Fibroblast of skin of left biceps (primary cell): ENCODE measurements around the gene S100A5.
"Not testable (repeated sequence)": the region's sequence is repeated elsewhere in the genome, so short reads cannot be mapped to it uniquely, and the experiment has no call there.

Source experiments
- DNase-seq, 2 experiments: peaks; one replicate each; pipeline ENCODE4 v3.0.0-alpha.2; 2013; ENCODE audit warnings: low read depth in 2 of 2

The S100A5 gene

DNA sequence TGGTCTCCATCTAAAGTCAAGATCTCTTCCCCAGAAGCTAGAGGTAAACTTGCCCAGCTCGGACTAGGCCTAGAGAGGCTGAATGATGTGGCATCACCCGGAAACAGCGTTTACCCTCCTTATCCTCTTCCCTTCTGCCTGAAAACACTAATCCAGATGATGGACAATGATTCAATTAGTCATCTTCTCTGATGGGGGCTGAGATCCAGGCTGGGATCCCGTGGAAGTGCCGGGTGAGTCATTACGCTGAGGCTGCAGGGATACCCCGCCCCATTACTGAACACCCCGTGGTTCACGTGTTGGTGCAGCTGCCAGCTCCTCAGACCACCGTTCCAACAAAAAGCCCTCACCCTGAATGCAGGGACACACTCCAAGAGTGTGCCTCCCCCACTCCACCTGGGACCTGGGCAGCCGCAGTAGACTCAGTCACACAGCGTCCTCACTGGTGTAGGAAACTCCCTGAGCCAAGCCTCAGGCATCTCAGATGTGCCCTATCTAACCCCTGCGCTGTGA lies 7.0 kb downstream of the S100A5 start:
- peak; percentile 76 to 78 for DNase-seq

DNA sequence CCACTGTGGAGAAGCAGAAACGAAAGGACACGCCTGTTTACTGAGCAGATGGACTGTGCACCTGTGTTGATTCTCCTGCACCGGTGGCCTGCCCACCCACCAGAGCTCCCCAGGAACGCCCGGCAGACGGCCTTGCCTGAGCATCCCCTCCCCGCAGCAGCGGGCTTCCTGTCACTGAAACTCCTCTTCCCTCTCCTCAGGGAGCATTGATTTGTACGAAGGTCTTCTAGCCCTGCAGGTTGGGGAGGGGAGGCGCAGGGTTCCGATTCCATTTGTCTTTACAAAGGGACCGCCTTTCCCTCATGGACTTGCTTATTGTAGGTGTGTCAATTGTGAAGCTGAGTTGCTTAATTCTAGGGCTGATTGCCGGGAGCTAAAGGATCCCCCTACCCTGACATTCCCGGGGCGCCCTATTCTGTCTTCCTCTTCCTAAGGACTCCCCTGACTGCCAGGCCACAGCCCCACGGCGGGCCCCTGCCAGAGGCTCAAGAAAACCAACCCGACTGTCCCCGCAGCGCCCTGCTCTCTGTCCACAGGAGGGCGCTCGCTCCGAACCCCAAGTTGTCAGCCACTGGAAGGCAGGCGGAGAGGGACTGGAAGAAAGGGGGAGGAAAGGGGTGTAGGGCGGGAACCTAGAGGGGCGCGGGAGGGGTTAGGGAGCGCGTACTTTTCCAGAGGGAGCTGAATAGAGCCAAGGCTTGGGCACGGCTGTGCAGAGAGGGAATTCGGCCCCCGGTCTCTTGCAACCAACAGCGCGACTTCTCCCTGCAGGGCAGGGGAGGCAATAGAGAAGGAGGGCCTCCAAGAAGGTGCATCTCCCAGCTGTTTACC lies 7.8 kb downstream of the S100A5 start:
- DNase-seq, result peak; percentile 70 to 71

GRCh38 chr1:153532181-153532580 lies 8.6 kb downstream of the S100A5 start:
- no peak for DNase-seq

DNA sequence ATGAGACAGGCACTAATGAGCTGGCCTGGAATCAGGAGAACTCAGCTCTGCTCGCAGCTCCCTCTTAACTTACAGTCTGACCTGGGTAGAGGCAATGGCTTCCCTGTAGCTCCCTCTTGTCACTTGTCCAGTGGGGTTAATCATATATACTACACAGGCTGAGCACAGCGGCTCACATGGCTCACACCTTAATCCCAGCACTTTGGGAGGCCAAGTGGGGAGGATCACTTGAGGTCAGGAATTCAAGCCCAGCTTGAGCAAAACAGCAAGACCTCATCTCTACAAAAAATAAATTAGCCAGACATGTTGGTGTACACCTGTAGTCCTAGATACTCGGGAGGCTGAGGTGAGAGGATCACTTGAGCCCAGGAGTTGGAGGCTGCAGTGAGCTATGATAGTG lies 9.1 kb downstream of the S100A5 start:
- DNase-seq, result no peak

DNA sequence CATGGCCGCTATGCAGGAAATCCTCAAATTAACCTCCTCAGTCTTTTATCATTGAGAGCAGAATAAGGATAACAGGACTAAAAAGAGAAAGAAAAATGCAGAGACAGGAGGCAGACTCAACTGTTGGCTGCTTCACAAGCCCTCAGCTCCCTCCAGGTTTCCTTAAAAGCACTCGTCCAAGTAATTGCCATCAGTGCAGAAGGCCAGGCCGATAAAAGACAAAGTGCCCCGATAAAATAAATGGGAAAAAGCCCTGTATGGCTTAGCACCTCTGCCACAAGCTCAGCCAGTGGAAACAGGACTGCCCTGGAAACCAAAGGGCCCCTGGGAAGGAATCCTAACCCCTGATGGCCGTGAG lies 13.1 kb downstream of the S100A5 start:
- no peak for DNase-seq

DNA sequence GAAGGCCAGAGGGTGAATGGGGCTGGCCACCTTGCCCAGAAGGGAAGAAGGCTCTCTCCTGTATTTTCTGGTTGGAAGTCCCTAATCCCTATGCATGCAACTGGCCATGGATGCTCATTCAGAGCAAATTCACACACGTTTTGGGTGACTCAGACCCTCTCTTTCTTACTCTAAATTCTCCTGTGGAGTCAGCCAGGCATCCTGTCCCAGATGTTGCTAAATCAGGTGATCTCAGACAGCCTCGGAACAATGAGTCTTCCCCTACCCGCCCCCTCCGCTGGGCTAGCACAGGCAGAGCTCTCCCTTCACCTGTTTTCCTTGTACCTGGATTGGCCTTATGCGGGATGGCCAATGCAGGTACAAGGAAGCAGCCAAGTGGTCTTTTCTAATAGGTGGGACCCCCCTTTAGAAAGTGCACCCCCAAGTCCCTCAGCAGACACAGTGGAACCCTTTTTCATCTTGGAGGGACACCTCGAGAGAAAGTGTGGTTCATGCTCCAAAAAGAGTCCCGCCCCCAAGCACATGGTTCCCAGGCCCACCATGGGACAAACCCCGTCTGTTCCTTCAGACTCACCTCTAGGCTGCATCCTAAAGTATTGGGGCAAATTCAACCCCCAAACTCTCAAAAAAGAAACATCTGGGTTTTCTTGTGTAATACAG lies 13.6 kb downstream of the S100A5 start:
- no peak for DNase-seq

DNA sequence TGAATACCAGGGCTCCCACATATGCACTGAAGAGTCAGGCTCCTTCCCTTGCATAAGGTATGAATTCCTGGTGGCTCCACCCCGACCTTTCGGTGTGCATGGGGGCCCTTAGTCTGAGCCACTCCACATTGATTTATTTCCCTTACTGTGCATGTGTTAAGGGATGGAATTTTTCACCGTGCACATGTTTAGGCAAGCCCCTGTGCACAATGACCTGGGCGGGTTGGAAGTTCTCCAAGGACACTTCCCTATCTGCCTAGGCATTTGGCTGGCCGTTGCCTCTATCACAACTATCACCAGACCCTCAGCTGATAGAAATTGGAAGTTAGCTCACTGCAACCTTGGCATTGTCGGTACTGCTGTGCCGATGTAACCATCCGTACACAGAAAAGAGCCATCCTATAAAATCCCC lies 14.6 kb downstream of the S100A5 start:
- no peak for DNase-seq

DNA sequence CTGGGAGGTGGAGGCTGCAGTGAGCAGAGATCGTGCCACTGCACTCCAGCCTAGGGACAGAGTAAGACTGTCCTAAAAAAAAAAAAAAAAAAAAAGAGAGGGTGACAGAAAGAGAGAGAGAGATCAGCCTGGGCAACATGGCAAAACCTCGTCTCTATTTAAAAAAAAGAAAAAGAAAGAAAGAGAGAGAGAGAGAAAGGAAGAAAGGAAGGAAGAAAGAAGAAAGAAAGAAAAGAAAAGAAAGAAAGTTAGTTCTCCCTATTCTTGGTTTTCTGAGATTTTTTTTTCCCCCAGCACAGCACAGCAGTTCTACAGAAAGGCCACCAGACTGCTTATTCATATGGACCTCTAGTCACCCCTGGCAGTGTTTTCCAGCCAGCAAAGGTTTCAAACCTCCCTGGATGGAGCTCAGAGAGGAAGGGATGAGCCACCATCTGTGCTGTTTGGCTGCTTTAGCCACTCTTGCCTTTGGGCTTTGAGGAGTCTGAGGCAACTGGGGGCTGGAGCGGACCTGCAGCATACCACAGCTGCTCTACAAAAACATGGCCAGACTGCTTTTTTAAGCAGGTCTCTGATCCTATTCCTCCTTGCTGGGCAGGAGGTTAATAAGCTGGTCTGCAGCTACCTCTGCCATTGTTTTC lies 15.5 kb downstream of the S100A5 start:
- no peak for DNase-seq

- DNase-seq, result not testable (repeated sequence)
Observed at GRCh38 chr1:153522353-153523048, 18.2 kb downstream of the S100A5 start.

GRCh38 chr1:153521808-153522207 lies 18.9 kb downstream of the S100A5 start:
- DNase-seq, result not testable (repeated sequence)

DNA sequence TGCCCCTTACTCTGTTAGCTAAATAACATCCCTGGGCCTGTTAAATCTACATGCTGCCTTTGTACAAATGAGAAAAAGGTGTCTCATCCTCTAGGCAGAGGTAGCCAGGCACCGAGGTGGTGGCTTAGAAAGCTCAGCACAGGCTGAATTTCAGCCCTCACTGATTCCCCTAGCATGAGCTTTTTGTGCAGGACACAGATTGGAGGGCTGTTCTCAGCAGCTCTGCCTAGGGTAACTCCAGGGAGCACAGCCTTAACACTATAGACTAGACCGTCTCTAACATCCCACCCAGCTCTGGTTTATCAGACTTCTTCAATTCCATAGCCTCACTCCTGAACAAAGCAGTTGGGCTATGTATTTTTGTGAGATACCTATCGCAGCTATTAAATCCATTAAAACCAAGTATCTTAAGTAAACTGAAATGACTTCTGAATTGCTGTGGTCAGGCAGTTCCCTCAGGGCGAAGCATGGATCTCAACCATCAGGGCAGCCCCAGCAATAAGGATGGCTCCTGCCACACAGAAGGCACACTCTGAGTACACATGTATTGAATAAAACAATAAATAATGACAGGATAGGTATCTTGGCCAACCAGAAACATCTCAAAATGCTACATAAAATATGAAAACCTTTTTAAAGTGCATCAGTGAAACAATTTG lies 19.8 kb downstream of the S100A5 start:
- DNase-seq, result no peak

- DNase-seq, result not testable (repeated sequence)
Observed at GRCh38 chr1:153520137-153520691, 20.5 kb downstream of the S100A5 start.

GRCh38 chr1:153519242-153519641 lies 21.5 kb downstream of the S100A5 start:
- DNase-seq, result no peak

DNA sequence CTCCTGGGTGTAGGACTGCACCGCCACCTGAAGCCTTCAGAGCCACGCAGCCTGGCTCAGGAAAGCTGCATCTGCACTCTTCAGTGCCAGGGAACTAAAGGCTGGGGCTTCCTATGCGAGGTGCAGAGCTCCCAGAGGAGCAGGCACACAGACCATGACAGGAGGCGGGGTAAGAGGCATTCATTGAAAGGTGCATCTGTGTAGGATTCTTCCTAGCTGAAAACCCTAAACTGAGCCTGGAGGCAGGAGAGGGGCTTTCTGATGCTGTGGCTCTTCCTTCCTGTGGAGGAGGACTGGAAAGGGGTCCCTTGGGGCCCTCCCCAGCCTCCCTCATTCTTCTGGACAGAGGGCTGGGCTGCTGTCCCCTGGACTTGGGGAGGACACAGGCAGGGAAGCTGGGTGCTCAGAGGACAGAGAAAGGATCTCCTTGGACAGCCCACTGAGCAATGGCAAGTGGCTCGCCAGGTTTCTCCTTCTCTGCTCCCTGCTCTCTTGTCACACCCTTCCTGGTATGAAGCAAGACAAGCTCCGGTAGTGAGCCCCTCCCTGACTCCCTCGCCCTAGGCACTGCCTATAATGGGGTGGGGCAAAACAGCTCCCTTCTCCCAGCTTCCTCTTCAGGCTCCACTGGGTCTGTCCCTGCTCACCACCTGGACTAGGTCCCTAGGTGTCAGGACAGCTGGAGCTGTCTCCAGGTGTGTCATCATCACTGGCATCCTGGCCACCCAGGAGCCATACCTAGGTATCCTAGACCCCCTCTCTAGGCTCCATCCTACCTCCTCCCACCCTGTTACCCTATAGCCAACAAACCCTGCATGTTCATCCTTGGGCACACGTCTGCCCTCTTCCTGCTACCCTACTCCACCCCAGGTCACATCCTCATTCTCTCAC lies 25.0 kb downstream of the S100A5 start:
- no peak for DNase-seq

- DNase-seq, result no peak
Observed at GRCh38 chr1:153513666-153514065, 27.1 kb downstream of the S100A5 start.

- no peak for DNase-seq
Observed at GRCh38 chr1:153513023-153513422, 27.7 kb downstream of the S100A5 start.

DNA sequence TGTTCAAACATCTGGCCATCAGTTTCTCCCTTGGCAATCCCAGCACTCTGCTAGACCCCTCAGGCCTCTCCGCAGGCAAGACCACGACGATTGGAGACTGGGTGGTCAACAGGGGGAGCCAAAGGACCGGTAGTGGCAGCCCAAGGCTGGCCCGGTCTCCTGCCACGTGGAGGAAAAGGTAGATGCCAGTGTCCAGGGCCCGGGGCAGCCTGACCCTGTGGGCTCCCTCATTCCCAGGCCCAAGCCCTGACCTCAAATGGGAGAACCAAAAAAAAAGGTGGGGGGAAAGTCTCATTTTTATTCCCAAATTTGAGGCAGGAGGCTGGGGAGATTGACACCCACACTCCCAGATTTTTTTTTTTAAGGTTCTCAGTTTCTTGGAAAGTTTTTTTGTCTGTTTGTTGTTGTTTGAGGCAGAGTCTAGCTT lies 29.7 kb downstream of the S100A5 start:
- peak in 1 of 2 experiments; percentile 36 for DNase-seq

DNA sequence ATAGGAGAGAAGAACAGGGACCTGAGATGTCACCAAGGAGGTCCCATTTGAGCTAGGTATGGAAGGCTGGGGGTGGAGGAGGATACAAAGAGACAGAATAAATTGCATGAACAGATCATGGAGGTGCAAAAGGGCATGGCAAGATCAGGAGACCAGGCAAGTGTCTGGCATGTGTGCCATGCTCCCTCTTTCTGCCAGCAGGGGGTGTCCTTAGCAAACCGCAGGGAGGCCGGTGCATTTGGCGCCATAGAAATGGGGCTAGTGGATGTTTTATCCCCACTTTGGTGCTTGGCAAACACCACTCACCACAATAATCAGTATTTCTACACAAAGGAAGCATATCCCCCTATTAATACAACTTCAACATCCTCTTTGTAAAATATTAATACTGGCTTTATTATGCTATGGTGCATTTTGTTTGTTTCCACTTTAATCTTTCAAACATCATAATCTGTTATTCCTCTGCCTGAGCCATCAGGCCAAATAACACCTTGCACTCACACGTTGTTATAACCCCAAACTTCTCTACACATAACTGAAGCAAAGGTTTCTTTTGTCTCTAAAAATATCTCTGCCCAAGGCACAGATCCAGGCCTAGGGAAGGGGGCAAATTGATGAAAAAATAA lies 30.9 kb downstream of the S100A5 start:
- DNase-seq, result no peak

- no peak for DNase-seq
Observed at GRCh38 chr1:153509036-153509435, 31.7 kb downstream of the S100A5 start.
